NT2/D1 (cell line): ENCODE measurements around the gene TKT.

Experiments used
- YY1 ChIP-seq: IDR thresholded peaks from 2 replicates; pipeline ENCODE4 v1.6.1; 2011; ENCODE audit not compliant: insufficient read length, insufficient read depth
- ZNF274 ChIP-seq: IDR thresholded peaks from 2 replicates; pipeline ENCODE4 v1.6.1; 2011; ENCODE audit warnings: mild to moderate bottlenecking, low read depth, low read length

GRCh38 chr3:53185761-53186465, 69.9 kb downstream of the TKT start:
- no peak for TF ChIP-seq ZNF274
- TF ChIP-seq YY1 = no peak
